ENCODE measurements around the gene MON2. TPM values are rescaled to one million over a fixed set of nuclear protein-coding genes. Genes with fewer than 3 reads are reported as not detected.

Gene MON2
- total RNA-seq, 2 donors from 2014 or later, result 30.3 to 43.3 TPM

- Mint-ChIP-seq H3K4me3 (peak overlapping the region; percentile 97), H3K27ac (peak overlapping the region; percentile 97), H3K4me1 (peaks cover 25% of the 10 kb centered on the region), H3K27me3 (ENCODE audit: insufficient read depth) (no peaks in the 10 kb centered on the region), H3K36me3 (ENCODE audit: low read depth) (peaks cover 18% of the 10 kb centered on the region), H3K9me3 (no peaks in the 10 kb centered on the region)
- peaks cover 26% of the 10 kb centered on the region for H3K36me3 ChIP-seq (ENCODE audit: control insufficient read depth, insufficient read depth, low read length)
- peak; percentile 97 for DNase-seq
- H3K27me3 ChIP-seq (ENCODE audit: control insufficient read depth, insufficient read depth, low read length, poor library complexity, severe bottlenecking), result no peaks in the 10 kb centered on the region
- no peaks in the 10 kb centered on the region for H3K9me3 ChIP-seq (ENCODE audit: control insufficient read depth, low read length)
- peak overlapping the region; percentile 98 for H3K4me3 ChIP-seq (ENCODE audit: low read length)
- peak overlapping the region; percentile 99 for H3K27ac ChIP-seq (ENCODE audit: low read depth, low read length)
- H3K9ac ChIP-seq (ENCODE audit: extremely low read depth, low read length, poor library complexity, severe bottlenecking), result peak overlapping the region; percentile 97
- H3K4me1 ChIP-seq (ENCODE audit: control insufficient read depth, insufficient read depth, low read length), result peaks cover 7% of the 10 kb centered on the region
- WGBS, 2 experiments (ENCODE audit: insufficient coverage in 1 of 2, insufficient read length in 1 of 2), result 0 to 1% methylated on average over 30 to 66 of the region's 66 CpGs
- no peak for TF ChIP-seq CTCF (conservative IDR thresholded peaks at IDR 0.05)
Observed at GRCh38 chr12:62602255-62603060, 135.8 kb downstream of the MON2 start.

GRCh38 chr12:62603061-62603810, 136.6 kb downstream of the MON2 start:
- H3K36me3 Mint-ChIP-seq (ENCODE audit: low read depth), result peaks cover 18% of the 10 kb centered on the region
- H3K4me1 ChIP-seq (ENCODE audit: control insufficient read depth, insufficient read depth, low read length), result peaks cover 10% of the 10 kb centered on the region
- H3K27me3 Mint-ChIP-seq (ENCODE audit: insufficient read depth), result no peaks in the 10 kb centered on the region
- peak overlapping the region; percentile 97 for H3K4me3 Mint-ChIP-seq
- no peaks in the 10 kb centered on the region for H3K27me3 ChIP-seq (ENCODE audit: control insufficient read depth, insufficient read depth, low read length, poor library complexity, severe bottlenecking)
- H3K27ac Mint-ChIP-seq, result peak overlapping the region; percentile 97
- H3K9me3 Mint-ChIP-seq, result no peaks in the 10 kb centered on the region
- peak overlapping the region; percentile 98 for H3K4me3 ChIP-seq (ENCODE audit: low read length)
- H3K36me3 ChIP-seq (ENCODE audit: control insufficient read depth, insufficient read depth, low read length), result peaks cover 26% of the 10 kb centered on the region
- no peaks in the 10 kb centered on the region for H3K9me3 ChIP-seq (ENCODE audit: control insufficient read depth, low read length)
- peak; percentile 64 for TF ChIP-seq CTCF (conservative IDR thresholded peaks at IDR 0.05)
- WGBS, 2 experiments (ENCODE audit: insufficient coverage in 1 of 2, insufficient read length in 1 of 2), result 0% methylated on average over 18 to 94 of the region's 94 CpGs
- H3K27ac ChIP-seq (ENCODE audit: low read depth, low read length), result peak overlapping the region; percentile 99
- peaks cover 25% of the 10 kb centered on the region for H3K4me1 Mint-ChIP-seq
- H3K9ac ChIP-seq (ENCODE audit: extremely low read depth, low read length, poor library complexity, severe bottlenecking), result peak overlapping the region; percentile 97
- DNase-seq, result peak; percentile 90

DNA sequence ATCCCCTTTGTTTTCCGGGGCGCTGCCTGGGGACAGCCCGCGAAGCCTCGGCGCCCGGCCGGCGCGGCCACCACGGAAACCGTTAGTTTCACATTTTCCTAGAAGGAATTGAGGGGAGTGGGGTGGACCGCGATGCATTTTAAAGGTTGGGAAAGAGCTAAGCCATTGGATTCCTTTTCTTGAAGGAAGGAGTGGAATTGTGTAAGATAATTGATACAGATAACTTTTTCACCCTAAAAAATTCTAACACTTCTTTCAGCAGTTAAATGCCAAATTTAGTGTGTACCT, 137.1 kb downstream of the MON2 start:
- Histone ChIP-seq H3K36me3 (ENCODE audit: control insufficient read depth, insufficient read depth, low read length) (peaks cover 26% of the 10 kb centered on the region), H3K4me3 (ENCODE audit: low read length) (peak overlapping the region; percentile 98), H3K27me3 (ENCODE audit: control insufficient read depth, insufficient read depth, low read length, poor library complexity, severe bottlenecking) (no peaks in the 10 kb centered on the region), H3K4me1 (ENCODE audit: control insufficient read depth, insufficient read depth, low read length) (peaks cover 10% of the 10 kb centered on the region), H3K9ac (ENCODE audit: extremely low read depth, low read length, poor library complexity, severe bottlenecking) (peak overlapping the region; percentile 97), H3K27ac (ENCODE audit: low read depth, low read length) (peak overlapping the region; percentile 99), H3K9me3 (ENCODE audit: control insufficient read depth, low read length) (no peaks in the 10 kb centered on the region)
- Mint-ChIP-seq H3K9me3 (no peaks in the 10 kb centered on the region), H3K27me3 (ENCODE audit: insufficient read depth) (no peaks in the 10 kb centered on the region), H3K27ac (peak overlapping the region; percentile 97), H3K36me3 (ENCODE audit: low read depth) (peaks cover 18% of the 10 kb centered on the region), H3K4me3 (peak overlapping the region; percentile 97), H3K4me1 (peaks cover 26% of the 10 kb centered on the region)
- DNase-seq, result no peak
- 0% methylated on average over 14 of the region's 14 CpGs; no CpG with 5 or more reads in 1 of the 2 experiments for WGBS, 2 experiments (ENCODE audit: insufficient coverage in 1 of 2, insufficient read length in 1 of 2)
- TF ChIP-seq CTCF (conservative IDR thresholded peaks at IDR 0.05), result no peak

Measured in endodermal cell (in vitro differentiated cells).